GM19351 (cell line): ENCODE data around the gene ECI2.
"Not testable (repeated sequence)": the region's sequence is repeated elsewhere in the genome, so short reads cannot be mapped to it uniquely, and the experiment has no call there.

Experiments
- ATAC-seq: cut with Tn5 transposase; IDR thresholded peaks from one replicate; pipeline ENCODE4 v1.9.1; 2021; ENCODE audit warnings: mild to moderate bottlenecking, moderate library complexity; ENCODE audit not compliant: unreplicated experiment

ECI2 gene

GRCh38 chr6:4139272-4139671, 3.9 kb upstream of the ECI2 start:
- no peak for ATAC-seq

- no peak for ATAC-seq
Observed at GRCh38 chr6:4138186-4138585, 2.8 kb upstream of the ECI2 start.

GRCh38 chr6:4136354-4136831, 1.0 kb upstream of the ECI2 start:
- ATAC-seq, result no peak

- peak; percentile 63 for ATAC-seq
Observed at GRCh38 chr6:4135665-4136353, 434 bp upstream of the ECI2 start.

- ATAC-seq, result no peak
Observed at GRCh38 chr6:4133941-4134838, 1.2 kb downstream of the ECI2 start.

- no peak for ATAC-seq
Observed at GRCh38 chr6:4130357-4130987, 4.9 kb downstream of the ECI2 start.

GRCh38 chr6:4129446-4129845, 5.9 kb downstream of the ECI2 start:
- no peak for ATAC-seq

- ATAC-seq, result no peak
Observed at GRCh38 chr6:4128748-4129147, 6.6 kb downstream of the ECI2 start.

- no peak for ATAC-seq
Observed at GRCh38 chr6:4128072-4128471, 7.3 kb downstream of the ECI2 start.

- ATAC-seq, result no peak
Observed at GRCh38 chr6:4125933-4126864, 9.2 kb downstream of the ECI2 start.

DNA sequence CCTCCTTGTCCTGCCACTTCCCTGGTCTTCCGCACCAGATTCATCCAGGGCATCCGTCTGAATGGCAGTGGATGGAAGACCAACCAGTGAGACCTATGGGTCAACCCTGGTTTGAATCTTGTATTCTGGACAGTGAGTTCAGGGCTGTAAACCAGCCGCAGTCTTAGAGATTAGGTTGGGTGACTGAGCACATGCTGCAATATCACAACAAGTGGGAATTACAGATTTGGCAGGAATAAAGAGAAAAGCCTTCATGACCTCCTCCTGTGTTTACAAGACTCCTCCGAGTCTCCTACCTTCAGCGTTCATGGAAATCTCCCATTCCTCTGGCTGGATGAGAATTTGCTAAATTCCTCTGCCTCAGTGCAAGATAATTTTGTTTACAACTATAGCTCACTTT, 9.9 kb downstream of the ECI2 start:
- no peak for ATAC-seq

- no peak for ATAC-seq
Observed at GRCh38 chr6:4124351-4124750, 11.0 kb downstream of the ECI2 start.

GRCh38 chr6:4115741-4116140, 19.6 kb downstream of the ECI2 start:
- no peak for ATAC-seq

DNA sequence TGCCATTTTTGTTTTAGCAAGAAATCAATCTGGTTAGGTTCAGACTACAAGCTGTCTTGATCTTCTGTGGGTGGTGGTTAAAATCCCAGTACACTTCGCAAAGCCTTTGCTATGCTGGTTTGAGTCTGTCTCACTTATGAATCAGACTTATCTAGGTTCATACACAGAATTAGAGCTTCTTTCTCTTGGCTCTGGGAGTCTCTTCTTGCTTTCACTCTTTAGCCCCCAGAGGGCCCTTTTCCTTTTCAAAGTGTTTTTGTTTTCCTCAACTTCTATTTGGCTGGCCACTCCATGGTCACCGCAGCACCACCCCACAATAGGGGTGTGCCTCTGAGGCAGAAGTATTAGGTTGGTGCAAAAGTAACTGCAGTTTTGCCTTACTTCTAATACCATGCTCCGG, 21.3 kb downstream of the ECI2 start:
- ATAC-seq, result no peak

GRCh38 chr6:4113649-4114048, 21.7 kb downstream of the ECI2 start:
- no peak for ATAC-seq

DNA sequence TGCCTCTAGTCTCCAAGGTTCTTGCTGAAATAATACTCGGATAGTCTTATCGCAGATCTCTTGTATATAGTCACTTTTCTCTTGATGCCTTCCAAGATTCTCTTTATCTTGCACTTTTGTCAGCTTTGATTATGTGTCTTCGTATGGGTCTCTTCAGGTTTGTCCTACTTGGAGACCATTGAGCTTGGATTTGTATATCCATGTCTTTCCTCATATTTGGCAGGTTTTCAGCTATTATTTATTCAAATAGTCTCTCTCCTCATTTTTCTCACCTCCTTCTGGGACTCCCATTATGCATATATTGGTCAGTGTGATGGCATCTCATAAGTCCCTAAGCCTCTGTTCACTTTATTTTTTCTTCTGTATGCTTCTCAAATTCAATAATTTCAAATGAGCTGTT, 23.0 kb downstream of the ECI2 start:
- no peak for ATAC-seq

DNA sequence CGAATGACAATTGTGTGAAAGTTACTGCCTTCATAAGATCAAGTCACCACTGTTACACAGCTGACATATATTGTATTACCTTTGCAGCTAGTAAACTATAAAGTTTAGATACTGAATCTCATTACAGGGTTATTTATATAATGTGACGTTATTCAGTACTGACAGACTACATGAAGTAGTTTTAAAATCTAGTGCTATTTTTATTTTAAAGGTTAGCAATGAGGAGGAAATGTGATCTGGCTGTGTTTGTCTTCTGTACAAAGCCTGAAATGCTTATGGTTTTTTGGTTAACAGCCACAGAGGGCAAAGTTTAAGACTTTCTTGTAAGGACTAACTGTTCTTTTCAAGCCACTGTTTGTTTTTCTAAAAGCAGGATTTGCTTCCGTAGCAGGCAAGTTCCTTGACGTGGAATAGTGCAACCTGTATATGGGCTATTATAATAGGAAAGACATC, 26.0 kb downstream of the ECI2 start:
- not testable (repeated sequence) for ATAC-seq

- no peak for ATAC-seq
Observed at GRCh38 chr6:4108561-4109093, 26.7 kb downstream of the ECI2 start.

DNA sequence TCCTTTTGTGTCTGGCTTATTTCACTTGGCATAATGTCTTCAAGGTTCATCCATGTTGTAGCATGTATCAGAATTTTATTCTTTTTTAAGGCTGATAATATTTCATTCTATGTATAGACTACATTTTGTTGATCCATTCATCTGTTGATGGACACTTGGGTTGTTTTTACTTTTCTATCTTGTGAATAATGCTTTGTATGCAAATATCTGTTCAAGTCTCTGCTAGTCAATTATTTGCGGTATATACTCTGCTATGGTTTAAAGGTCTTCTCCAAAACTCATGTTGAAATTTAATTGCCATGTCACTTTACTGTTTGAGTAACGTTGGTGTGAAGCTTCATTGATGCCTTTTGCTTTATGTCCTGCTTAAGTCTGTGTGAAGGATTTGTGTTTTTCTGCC, 27.5 kb downstream of the ECI2 start:
- ATAC-seq, result no peak

- no peak for ATAC-seq
Observed at GRCh38 chr6:4105980-4106536, 29.3 kb downstream of the ECI2 start.
